ENCODE data around the gene B3GALT6.

The B3GALT6 gene

DNA sequence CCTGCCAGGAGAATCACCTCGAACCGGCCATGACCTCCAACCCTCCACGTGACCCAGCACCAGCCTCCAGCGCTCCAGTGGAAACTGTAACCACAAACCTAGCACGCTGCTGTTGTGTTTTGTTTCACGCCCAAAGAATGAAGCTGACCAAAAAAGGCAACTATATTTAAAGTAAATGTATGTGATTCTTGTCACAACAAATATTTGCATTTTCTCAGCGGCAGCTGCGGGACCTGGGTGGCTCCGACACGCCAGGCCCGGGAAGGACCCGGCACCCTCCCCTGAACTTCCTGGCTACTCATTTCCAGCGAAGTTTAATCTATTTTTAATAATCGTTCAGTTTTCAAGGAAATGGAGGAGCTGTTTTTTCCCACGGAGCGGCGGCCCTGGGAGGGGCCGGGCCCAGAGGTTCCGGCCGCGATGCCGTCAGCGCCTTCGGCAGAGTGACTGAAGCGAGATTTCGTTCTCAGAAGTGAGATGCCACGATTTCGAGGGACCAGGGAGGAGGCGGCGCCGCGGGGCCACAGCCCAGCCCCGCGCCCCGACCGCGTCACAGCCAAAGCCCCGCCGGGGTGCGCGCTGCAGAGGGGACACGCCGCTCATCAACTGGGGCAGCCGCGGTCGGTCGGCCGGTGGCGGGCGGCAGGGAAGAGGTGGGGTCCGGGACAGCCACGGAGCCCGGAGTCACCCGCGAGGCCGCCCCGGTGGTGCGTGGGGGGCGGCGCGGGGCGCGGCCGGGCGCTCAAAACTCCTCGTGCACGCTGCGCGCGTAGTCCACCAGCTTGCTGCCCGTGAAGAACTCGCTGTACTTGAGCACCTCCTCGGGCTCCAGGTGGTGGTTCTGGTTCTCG lies 15.0 kb upstream of the B3GALT6 start:
- no peak for DNase-seq

DNA sequence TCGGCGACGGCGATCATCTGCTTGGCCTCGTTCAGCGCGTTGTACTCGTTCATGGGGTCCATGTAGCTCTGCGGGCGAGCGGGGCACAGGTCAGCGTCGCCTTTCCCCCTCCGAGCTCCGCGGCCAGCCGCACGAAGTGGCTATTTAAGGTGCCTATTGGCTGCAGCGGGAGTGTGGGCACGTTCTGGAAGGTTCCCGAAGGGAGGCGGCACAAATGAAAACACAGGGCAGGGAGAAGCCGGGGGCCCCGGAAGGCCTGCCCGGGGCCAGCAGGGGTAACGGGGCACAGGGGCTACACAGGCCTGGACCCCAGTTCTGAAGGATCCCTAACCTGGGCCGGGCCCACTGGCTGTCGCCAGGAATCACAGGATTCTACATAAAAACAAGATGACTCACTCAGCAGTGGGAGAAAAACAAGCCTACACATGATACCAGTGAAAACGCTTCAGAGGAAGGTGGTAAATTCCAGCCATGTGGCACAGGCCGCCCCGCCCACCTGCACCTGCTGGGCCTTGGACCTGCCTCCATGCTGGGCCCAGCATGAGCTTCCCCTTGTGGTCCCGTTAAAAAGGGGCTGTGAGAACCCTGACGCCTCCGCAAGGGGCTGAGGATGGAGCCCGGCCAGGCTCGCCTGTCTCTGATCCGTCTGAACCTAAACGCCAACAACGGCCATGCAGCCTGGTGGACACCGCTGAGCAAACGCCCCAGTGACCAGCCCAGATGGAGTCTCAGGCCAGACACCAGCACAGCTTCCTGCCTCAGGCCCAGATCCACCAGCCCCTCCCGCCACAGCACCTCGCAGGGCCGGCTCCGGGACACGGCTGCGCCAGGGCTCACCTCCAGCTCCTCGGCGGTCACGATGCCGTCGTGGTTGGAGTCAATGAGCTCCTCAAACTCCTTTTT lies 14.2 kb upstream of the B3GALT6 start:
- peak; percentile 40 for DNase-seq

DNA sequence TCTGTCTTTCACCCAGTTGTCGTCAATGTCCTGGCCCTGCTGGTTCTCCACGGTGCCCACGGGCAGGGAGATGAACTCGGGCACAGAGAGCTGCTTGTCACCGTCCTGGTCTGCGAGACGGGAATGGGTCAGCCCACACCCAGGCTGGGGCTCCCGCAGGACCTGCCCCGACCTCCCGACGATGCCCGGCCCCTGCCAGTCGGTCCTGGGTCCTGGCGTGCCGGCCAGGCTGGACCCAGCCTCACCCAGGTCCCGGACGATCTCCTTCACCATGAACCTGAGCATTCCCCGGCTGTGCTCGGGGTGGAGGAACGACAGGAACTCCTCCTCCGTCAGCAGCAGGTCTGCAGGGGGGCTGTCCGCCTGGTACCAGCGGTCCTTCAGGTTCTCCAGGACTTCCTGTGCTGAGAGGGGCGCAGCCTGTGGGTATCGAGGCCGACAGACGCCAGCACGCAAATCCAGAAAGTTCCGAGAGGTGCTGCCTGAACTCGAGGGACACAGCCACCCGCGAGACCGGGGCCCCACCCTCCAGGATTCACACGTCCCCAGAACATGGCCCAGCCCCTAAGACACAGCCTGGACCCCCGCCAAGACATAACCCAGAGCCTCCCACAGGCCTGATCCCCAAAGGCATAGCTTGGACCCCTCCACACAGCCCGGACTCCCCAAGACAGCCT lies 13.4 kb upstream of the B3GALT6 start:
- DNase-seq, result no peak

DNA sequence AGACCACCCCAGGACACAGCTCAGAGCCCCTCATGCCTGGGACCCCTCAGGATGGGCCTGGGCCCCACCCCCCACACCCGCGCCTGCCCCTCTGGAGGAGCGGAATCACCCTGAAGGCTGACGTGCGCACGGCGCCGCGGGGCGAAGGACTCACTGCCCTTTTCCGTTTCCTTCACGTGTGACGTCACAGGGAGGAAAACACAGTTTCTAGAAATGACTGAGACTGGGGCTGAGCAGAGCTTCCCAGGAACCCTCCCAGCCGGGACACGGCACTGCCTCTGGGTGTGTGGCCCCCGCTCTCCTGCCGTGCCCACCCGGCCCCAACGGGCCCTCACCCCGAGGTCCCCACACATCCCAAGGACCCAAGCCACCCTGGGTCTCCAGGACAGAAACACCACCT lies 12.7 kb upstream of the B3GALT6 start:
- DNase-seq, result no peak

DNA sequence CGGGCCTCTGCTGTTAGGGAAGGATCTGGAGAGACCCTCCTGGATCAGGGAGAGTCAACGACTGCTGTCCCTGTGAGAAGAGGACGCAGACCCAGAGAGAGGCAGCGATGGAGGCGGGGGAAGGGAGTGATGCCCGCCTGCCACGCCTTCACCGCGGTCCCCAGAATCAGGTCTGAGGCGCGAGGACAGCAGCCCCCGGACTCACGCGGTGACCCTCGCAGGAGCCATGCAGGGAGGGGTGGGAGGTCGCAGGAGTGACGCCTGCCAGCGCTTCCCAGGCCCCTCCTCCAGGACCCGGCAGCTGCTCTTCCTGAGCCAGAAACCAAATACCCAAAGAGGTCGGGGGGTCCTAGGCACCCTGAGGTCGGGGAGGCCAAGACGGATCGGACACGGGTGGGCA lies 11.8 kb upstream of the B3GALT6 start:
- DNase-seq, result no peak

DNA sequence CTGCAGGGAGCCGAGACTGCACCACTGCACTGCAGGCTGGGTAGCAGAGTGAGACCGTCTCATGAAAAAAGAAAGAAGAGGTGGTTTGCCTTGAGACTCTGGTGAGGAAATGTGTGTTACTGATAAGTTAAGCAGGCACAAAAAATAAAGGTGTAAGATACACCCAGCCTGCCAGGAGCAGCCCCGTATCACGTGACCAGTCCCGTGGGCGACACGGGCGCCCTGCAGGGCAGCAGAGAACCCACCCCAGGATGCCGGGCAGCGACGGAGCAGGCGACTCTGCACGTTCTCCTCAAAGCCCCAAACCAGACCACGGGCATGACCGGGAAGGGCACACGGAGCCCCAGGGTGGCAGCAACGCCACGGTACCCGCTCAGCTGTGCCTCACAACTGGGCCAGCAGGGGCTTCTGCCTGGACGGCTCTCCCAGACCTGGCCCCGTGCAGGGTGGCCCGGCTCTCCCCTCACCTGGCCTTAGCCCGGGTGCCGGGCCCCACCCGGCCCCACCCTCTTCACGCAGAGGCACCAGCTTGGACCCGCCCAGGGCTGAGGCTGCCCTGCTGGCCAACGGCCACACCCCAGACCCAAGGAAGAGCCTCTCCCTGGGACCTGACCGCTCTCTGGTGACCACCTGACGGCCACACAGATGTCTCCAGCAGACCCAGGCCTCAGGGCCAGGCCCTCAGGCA lies 10.0 kb upstream of the B3GALT6 start:
- no peak for DNase-seq

DNA sequence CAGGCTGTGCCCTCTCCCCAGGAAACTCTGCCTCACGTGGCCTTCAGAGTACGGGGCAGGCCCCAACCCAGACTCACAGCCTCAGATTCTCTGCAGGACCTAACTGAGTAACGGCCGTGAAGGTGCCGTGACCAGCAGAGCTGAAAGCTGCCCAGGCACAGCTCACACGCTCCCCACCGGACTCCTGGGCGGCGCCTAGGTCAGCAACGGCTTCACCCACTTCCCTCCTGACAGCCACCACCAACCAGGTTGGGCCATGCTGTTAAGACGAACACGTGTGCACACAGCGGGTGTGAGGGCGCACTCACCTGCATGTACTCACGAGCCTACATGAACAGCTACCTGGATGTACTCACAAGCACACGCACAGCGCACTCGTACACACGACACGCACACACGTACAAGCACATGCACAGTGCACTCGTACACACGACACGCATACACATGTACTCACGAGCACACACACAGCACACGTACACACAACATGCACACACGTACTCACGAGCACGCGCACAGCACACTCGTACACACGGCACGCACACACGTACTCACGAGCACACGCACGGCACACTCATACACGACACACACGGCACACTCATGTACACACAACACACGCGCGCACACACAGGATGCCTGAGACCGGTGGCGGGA lies 9.3 kb upstream of the B3GALT6 start:
- no peak for DNase-seq

DNA sequence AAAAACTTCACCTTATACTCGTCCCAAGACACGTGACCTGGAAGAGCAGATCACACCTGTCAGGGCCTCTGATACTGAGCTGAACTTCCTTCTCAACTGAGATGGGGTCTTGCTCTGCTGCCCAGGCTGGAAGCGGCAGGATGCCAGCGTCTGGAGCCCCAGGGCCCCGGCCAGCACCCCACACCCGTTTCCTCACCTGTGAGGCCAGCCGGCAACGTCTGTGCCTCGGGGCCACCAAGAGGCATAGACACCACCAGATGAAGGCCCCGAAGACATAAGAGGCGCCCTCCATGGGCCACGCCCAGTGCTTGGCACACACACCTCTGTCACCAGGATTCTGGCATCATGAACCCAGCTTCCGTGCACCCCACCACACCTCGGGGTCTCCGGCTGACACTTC lies 8.7 kb upstream of the B3GALT6 start:
- DNase-seq, result no peak

DNA sequence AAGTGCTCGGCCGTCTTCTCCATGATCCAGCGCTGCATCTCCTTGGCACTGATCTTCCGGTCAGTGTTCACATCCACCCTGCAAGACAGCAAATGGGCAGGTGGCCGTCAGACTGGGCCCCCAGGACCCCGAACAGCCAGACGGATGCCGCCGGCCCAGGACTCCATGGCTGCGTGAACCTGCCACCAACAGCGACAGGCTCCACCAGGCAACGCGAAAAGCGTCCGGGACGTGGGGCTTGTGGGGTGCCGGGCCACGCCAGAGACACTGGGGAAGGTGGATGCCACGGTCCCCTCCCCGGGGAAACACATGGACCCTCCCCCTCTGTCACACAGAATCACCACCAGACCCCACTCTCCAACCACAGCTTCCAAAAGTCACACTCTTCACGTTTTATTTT lies 8.1 kb upstream of the B3GALT6 start:
- no peak for DNase-seq

DNA sequence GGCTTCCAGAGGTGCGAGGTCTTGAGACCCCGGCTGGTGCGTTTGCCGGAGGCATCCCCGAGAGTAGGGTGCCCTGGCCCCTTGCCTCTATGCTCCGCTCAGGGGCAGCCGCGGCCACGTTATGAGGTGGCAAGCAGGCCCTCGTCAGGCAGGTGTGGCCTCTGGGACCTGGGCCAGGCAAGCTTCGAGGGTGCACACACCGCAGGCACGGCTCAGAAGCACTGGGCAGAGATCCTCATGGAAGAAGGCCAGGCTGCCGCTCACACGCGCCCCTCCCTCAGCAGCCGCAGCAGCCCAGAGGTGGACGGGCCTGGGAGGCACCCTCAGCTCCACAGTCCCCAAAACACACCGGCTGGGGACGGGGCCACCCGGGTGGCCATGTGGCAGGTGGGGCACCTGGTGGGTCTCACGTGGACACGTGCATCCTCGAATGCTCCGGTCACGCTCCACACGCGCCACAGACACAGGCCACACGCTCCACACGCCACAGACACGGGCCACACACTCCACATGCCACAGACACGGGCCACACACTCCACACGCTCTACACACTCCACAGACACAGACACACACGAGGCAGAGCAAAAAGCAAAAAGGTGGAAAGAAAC lies 6.7 kb upstream of the B3GALT6 start:
- DNase-seq, result no peak

DNA sequence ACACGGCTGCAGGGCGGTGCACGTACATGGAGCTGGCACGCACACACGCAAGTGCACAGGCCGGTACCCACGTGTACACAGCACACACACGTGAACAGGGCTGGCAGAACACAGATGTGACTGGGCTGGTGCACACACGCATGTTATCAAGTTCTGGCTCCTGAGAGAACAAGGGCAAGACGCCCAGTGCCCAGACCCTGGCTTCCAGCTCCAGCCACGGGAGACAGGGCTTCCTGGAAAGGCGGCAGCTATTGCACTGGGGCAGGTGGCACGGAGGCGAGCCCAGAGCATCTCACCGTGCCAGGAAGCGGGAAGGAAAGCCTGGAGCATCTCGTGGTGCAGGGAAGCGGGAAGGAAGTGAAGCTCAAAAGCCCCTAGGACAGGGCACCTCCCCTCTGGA lies 6.1 kb upstream of the B3GALT6 start:
- DNase-seq, result no peak

DNA sequence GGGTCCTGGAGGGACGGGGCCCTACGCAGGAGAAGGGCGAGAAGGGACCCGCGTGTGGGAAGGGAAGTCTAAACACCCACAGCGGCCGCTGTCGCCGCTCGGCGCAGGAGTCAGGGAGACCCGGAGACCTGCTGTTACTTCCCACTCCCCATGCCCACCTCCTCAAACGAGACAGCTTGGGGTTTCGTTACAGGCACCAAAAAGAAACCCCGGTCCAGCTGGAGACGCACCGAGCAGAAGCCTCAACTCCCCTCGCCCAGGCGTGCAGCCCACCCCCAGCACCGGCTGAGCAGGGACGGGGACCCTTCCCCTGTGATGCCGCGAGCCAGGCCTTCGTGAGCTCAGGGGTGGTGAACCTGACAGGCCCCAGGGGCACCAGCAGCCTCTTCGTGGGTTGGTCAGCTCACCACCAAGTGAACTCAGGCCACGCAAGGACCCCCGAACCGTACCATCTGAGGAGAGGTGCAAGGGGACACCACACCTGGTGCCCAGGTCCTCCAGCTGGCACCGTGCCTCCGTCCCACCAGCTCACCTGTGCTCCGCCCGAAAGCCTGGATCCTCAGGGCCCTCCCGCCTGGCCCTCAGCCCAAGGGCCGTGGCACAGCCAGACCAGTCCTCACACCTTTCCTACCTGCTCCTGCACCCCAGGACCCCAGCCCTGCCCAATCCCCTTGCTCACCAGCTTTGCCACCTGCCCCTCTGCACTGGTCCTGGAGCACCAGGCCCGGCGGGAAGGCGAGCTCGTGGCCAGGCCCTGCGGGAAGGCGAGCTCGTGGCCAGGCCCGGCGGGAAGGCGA lies 5.3 kb upstream of the B3GALT6 start:
- DNase-seq, result no peak

DNA sequence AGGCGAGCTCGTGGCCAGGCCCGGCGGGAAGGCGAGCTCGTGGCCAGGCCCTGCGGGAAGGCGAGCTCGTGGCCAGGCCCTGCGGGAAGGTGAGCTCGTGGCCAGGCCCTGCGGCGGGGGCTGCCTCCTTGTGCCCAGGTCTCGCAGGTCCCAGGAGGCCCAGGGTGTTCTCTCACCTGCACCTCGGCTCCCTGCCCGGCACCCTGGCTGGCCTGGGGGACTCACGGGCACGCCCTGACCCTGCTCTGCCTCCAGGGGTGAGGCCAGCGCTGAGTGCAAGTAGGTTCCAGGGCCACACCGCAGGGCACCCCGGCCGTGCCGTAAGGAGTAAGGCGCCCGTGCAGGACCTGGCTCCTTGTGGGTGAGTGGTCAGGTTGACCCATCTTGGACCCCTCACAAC lies 4.7 kb upstream of the B3GALT6 start:
- DNase-seq, result no peak

DNA sequence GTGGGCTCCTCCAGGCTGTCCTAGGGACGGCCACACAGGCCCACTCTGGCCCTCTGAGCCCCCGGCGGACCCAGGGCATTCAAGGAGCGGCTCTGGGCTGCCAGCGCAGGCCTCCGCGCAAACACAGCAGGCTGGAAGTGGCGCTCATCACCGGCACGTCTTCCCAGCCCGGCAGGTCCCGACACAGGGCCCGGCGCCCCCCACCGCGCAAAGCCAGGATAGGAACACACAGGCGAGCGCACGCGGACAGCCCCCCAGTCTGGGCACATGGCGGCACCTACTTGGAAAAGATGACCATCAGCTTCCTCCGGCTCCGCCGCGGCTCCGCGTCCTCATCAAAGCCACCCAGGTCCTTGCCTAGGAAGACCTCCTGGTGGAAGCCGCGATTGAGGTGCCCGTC lies 3.9 kb upstream of the B3GALT6 start:
- no peak for DNase-seq

DNA sequence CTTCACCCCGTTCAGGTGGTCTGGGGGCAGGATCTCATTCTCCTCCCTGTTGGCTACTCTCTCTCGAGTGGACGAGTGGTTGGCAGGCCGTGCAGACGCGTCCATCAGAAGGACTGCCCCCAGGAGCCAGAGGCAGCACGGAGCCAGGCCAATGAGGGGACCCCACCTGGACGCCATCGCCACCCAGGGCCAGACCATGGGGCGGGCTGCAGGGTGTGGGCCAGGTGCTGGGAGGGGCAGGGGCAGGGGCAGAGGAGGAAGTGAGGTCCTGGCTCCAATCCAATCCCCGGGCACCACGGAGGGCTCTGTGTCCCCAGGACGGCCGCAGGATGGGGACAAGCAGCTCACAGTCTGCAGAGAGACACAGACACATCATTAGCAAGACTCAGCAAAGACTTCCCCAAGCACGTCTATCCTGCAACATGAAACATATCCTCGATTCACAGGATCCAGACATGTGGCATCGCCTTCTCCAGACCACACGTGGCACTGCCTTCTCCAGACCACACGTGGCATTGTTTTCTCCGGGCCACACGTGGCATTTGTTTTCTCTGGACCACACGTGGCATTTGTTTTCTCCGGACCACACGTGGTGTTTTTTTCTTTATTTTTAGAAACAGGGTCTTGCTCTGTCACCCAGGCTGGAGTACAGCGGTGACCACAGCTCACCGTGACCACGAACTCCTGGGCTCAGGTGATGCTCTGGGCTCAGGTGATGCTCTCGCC lies 3.3 kb upstream of the B3GALT6 start:
- no peak for DNase-seq

DNA sequence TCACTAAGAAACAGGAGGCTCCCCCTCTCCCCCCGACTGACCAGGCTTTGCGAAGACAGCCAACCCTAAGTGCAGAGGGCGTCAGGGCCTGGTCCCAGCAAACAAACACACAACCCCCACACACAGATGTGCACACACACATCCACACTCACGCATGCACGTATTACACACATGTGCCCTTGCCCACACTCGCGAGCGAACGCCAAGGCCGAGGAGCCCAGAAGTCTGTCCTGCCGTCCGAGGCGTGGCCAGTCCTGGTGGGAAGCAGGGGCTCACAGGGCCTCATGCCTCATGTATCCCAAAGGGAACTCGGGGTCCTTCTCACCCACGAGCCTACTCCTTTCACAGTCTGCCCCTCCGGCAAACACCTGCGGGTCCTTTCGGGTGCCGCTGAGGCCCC lies 2.3 kb upstream of the B3GALT6 start:
- DNase-seq, result no peak

DNA sequence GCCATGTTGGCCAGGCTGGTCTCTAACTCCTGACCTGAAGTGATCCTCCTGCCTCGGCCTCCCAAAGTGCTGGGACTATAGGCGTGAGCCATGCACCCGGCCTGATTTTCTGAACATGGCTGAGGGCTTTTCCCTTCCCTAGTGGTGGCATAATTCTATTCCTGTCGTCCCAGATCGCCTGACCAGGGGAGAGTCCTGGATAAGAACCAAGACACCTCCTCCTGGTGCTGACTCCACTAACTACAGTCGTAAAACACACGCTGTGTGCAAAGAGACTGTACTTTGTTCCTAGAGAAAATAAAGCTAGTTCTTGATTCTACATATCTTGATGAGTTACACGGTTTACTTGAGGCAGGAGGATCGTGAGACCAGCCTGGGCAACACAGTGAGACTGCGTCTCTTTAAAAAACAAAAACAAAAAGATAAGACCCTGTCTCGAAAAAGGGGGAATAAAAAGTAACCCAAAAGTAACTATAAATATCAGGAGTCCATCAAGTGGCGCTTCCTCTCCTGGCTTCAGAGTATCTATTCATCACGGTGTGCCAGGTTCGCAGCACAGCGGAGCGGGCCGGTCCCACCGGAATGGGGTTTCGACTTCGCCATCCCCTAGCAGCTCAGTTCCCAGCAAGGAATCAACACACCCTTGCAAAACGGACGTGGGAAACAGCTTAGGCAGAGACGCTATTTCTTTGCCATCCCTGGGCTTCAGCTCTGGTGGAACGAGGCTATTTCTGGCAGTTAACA lies 1.2 kb upstream of the B3GALT6 start:
- DNase-seq, result peak; percentile 35

DNA sequence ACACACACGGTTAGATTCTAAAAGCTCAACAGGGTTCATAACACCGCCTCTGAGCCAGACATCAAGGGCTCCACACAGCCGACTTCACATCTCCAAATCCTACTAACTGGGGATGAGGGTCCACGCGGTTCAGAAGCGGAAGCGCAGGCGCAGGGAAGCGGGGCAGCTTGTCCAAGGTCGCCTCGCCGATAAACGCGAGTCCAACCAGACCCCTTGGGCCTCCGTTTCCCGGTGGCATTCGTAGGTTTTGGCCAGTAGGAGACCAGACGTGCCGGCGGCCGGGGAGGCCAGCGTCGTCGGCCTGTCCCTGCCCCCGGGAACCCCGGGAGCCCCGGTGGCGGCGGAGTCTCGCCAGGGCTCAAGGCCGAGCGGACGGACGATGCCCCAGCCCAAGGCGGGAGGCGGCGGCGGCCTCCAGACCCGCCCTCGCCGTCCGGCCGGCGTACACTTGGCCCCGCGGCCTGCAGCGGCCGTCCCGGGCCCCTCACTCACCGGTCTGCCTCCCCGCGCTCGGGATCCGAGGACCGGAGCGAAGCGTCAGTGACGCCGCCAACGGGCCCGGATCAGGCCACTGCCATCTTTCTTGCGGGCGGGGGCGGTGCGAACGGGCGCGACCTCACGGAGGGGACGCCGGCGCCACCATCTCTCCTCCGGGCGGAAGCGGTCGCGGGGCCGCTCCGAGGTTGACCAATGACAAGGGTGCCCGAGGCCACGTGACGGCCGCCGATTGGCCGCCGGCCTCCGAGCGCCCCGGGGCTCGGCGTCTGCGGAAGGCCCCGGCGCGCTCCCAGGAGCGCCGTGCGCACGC lies 433 bp upstream of the B3GALT6 start, which contains the start of gene SDF4:
TSS of gene SDF4 (minus strand) at position 602 of the 808 bp plus-strand sequence. CDS start 3,229 bp downstream, outside the sequence.
- peak; percentile 92 for DNase-seq

Measured in NCI-H2171 treated with DMSO at 0.1 percent for 48 hours (cell line).